Cerebellar nuclear complex (tissue), 1 donor: ENCODE results near the gene MLH3.

Experiments
- DNase-seq, 2 experiments: peaks; one replicate each; lab custom pipeline; 2025; lab: John Stamatoyannopoulos, UW

Gene MLH3

DNA sequence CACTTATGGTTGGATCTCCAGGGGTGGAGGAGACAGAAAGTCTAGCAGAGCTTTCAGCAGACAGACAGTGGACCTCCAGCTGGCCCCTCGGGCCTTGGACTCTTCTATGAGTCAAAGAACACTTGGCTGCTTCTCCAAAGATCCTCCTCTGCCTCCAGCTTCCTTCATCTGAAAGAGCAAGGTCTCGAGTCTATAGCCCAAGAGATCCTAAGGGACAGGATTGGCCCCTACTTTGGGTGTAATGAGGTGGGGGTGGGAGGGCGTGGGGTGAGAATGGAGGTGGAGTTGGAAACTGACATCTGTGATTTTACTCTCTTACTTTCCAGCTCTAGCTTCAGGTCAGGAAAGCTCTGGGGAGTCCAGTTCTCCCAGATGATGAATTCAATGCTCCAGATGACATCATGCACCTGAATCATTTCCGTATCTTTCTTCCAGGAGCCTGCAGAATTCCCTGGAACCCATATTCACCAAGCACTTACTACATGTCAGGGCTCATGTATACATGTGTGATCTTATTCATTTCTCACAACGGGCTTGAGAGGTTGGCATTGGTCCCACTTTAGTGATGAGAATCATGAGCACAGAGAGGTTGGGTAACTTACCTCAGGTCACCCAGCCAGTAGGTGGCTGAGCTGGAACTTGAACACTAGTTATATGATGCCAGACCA is 85.6 kb downstream of the MLH3 start:
- DNase-seq, result no peak

- no peak for DNase-seq
These were observed 86.3 kb downstream of the MLH3 start for GRCh38 chr14:74964787-74965485.
